Stimulated activated CD8-positive, alpha-beta memory T cell treated with anti-CD3 and anti-CD28 coated beads, Interleukin-15, amount 100 ng/mL, for 48 hours (primary cell): Measurements from ENCODE around the gene WDR72.
"Not testable (repeated sequence)": the region's sequence is repeated elsewhere in the genome, so short reads cannot be mapped to it uniquely, and the experiment has no call there.

Source experiments
- DNase-seq, 2 donors: peaks; one replicate each; pipeline ENCODE4 v3.0.0-alpha.2; 2020; ENCODE audit warnings: low read depth in 2 of 2

WDR72 gene

DNA sequence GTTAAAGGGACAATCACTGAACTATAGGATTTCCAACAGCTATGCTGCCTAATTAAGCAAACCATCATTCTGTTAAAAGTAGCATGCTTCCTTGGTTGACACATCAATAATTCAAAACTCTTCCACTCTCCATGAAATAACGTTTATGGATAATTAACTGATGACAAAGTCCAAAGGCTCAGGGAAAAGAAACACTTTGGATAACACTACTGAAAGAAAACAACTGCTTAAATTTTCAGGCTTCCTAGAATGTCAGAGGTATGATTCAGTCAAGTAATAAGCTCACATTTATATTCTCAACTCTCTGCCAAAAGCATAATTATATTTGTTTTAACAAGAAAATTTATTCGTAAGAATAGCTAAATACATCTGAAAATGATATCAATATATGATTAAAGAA lies 49.6 kb downstream of the WDR72 start:
- DNase-seq: no peak

DNA sequence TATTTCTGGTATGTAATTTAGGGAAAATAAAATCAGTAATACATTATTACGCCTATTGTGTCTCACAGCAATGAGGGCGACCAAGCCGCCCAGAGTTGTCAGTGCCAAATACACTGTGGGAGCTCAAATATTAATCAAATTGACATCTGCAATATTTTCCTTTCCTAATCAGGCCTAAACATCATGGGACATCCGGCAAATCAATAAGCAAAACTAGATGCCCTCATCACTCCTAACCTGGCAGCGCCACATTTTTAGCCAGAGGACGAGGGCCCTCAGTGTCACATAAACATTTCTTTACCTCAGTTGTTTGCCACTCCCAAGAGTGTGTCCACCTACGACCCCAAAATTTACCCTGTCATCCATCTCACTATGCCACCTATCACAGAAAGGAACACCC lies 64.1 kb downstream of the WDR72 start:
- DNase-seq: no peak

GRCh38 chr15:53694476-53694874 lies 65.0 kb downstream of the WDR72 start:
- DNase-seq: no peak

DNA sequence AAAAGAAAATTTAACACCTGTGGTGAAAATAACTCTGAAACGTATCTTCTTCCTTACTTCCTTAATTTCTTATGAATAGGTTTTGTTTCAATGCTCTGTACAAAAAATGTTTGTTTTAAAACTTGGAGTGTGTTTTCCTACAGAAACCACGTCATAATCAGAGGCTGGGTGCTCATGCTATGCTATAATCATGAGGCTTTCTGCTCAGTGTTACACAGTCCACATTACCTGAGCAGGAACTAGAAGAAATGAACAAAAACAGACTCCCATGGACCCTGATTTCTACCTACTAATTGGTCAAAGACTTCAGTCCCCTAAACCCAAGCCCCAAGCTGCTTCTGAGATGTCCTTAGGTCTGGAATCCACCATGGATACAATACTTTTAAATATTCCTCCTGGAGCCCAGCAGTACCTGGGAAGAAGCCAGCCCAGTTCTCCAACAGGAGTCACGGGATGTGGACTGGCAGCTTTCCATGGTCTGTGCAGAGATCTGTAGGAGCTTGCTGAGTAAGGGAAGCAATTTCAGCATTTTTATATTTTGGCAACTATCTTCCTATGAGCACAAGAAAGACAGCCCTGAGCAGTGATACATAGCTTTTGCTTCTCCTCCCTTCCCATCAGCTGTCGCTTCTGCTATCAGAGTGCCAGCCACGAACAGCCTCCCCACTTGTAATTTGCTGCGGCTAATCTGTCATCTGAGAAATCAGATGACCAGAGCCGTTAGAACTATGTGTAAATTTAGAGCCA lies 65.6 kb downstream of the WDR72 start:
- DNase-seq: no peak

- DNase-seq: not testable (repeated sequence)
These were observed 75.3 kb downstream of the WDR72 start for GRCh38 chr15:53684162-53684561.

- DNase-seq: no peak
These were observed 78.4 kb downstream of the WDR72 start for GRCh38 chr15:53681056-53681455.

- DNase-seq: no peak
These were observed 83.6 kb downstream of the WDR72 start for GRCh38 chr15:53675832-53676231.

DNA sequence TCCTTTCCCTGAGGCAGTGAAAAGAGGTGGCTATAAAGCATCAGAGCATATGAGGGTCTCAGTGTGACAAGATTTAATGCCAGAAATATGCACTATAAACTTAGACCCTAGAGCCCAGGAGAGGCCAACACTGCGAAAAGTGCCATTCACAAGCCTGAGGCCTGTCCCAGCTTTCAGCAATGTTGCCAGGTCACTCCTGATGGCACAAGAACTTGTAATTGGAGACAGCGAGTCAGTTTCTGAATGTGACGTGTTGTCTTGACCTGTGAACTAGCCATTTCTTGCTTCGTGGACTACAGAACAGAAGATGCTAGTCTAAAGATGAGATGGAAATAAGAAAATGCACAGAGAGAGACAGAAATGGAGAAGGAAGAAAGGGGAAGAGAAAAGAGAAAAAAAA lies 87.9 kb downstream of the WDR72 start:
- no peak for DNase-seq

DNA sequence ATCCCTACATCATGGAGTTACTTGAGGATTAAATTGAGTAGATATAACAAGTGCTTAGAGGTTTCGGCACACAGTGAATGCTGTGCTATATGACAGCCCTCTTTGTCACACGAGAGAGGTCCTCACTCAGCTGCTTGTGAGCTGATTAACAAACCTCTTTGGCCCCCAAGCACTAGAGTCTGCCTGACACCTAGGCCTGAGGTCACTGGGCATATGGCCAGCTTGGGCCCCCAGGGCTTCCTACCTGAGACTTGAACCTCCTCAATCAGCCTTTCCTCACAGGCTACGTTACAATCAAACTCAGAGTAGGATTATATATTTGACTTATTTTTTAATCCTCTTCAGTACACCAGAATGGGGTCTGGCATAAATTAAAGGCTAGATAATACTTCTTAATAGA lies 88.8 kb downstream of the WDR72 start:
- DNase-seq: no peak

- no peak for DNase-seq
These were observed 93.5 kb downstream of the WDR72 start for GRCh38 chr15:53665930-53666329.

- no peak for DNase-seq
These were observed 100.5 kb downstream of the WDR72 start for GRCh38 chr15:53658827-53659555.

DNA sequence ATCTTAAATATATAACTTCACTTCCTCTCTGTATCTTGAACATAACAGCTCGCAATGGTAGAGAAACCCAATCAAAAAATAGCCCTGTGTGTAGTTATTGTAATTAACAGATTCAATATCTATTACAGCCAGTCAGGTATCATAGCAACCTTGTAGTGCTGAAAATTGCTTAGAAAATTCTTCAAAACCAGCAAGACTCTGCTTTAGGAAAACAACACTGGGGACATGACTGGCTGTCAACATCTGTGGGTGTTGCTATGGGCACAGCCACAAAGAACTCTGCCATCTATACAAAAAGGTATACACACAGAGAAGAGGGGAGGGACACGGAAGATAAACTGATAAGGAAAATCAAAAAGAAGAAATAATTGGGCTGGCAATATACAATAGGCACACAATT lies 101.2 kb downstream of the WDR72 start:
- no peak for DNase-seq

DNA sequence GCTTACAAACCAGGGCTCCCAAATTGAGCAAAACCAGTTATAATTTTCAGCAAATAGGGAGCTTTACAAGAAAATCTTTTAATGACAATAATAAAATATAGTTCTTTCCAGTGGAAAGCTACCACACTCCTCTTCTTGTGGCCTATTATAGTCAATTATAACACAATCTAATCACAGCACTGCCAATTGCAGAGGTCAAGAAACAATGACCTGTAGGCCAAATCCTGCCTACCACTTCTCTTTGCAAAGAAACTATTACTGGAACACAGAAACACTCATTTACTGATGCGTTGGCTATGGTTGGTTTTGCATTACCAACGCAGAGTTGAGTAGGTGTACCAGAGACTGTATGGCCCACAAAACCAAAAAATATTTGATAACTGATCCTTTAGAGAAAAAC lies 110.5 kb downstream of the WDR72 start:
- no peak for DNase-seq

DNA sequence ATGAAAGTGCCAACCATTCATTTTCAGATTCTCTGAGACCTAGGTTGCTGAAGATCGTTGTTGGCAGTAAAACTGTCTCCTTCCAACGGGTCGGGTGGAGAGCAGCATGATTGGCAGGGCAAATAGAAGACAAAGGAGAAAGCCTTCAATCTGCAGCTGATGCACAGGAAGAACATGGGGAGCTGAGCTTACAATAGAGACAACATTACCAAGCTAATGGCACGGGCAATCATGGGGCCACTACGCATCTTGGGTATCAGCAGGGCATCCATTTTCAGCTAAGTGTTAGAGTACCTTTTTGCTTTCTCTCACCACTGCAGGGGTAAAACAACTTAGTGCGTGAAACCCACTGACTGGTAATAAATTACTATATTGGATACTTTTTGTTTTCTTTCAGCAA lies 114.8 kb downstream of the WDR72 start:
- DNase-seq: no peak

DNA sequence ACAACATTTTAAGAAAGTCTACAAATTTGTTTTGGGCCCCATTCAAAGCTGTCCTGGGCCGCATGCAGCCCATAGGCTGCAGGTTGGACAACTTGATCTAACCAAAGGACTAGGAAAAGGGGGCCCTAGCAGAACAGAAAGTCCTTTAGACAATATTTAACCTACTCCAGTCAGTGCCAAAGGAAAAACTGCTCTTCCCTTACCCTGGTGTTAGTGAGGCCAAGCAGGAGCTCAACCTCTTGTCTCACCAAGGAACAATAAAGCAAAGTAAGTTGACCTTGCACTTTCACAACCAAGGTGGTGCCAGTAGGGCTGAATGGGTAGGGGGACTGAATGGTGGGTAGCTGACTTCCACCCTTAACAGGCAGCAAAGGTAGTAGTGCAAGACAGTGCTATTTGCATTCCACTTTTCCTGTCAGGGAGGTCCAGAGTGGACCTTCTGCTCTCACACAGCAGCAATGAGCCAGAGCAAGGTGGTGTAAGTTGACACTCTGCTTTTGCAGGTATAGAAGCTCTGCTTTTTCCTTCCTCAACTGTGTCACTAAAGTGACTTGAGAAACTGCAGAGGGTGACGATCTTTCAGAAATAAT lies 124.9 kb downstream of the WDR72 start:
- DNase-seq: no peak

- DNase-seq: no peak
These were observed 132.2 kb downstream of the WDR72 start for GRCh38 chr15:53627279-53627678.

DNA sequence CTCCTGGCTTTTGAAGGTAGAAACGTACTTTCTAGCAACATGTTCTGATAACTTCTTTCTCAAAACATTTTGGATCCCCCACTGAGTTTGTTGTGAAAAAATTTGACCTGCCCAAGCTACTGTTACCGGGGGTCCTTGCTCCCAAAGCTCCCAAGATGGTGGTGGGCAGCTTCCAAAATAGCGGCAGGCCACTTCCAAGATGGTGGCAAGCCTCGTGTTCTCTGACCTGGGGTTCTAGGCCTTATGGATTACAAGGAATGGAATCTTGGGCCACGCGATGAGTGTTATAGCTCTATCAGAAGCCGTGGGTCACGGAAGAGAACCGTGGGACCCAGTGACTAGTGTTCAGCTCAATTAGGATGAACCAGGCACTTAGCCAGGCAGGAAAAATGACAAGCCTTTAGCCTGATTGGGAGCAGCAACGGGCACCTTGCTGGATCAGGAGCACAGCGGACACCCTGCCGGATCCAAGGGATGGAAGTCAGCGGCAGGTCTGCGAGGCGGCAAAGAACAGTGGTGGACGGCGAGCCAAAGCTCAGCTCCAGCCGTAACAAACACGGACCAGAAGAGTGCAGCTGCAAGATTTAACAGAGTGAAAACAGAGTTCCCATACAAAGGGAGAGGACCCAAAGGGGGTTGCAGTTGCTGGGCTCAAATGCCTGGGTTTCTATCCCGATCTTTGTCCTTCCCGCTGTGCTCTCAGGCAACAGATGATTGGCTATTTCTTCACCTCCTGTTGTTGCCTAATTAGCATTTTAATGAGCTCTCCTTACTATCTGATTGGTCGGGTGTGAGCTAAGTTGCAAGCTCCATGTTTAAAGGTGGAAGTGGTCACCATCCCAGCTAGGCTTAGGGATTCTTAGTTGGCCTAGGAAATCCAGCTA lies 133.3 kb downstream of the WDR72 start:
- no peak for DNase-seq

DNA sequence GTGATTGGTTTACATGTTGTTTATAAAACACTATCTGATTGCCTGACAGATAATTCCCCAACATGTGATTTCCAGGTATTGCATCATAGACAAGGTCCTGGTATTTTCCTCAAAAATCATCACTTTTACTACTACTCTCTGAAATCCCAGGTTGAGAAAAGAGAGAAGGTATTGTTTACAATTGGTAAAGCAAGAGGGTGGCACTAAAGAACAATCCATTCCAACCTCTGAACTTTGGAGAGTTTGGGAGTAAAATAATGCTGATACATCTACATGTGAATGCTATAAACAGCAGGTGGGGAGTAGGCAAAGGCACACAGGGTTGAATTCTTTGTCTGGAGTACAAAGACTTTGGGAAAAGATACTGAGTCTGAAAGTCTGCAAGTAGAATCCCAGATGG lies 134.2 kb downstream of the WDR72 start:
- no peak for DNase-seq

GRCh38 chr15:53618461-53618860 lies 141.0 kb downstream of the WDR72 start:
- DNase-seq: no peak

GRCh38 chr15:53611145-53611920 lies 148.1 kb downstream of the WDR72 start:
- no peak for DNase-seq

GRCh38 chr15:53591041-53591440 lies 168.4 kb downstream of the WDR72 start:
- DNase-seq: no peak
